Smooth muscle cell (in vitro differentiated cells): ENCODE results near the gene TRAP1. TPM values are rescaled to one million over a fixed set of nuclear protein-coding genes. Genes with fewer than 3 reads are reported as not detected.

Source experiments
- DNase-seq: peaks from one replicate; lab custom pipeline; 2025; ENCODE audit not compliant: unreplicated experiment; lab: John Stamatoyannopoulos, UW
- H2AFZ ChIP-seq: fragments of 200-600 bp; sonication (generic); 2 replicates; pipeline ENCODE4 v1.6.0; 2016; ENCODE audit warnings: antibody characterized with exemption, low read depth, mild to moderate bottlenecking
- H3F3A ChIP-seq: fragments of 200-600 bp; sonication (generic); 2 replicates; pipeline ENCODE4 v1.6.0; 2017; ENCODE audit warnings: antibody characterized with exemption, low read depth
- H3K27ac ChIP-seq: fragments of 200-600 bp; sonication (generic); 2 replicates; pipeline ENCODE4 v1.5.1; 2016; ENCODE audit warnings: low read depth, mild to moderate bottlenecking
- H3K27me3 ChIP-seq: fragments of 200-600 bp; sonication (generic); 2 replicates; pipeline ENCODE4 v1.6.1; 2016; ENCODE audit warnings: low read depth, mild to moderate bottlenecking
- H3K36me3 ChIP-seq: fragments of 200-600 bp; sonication (generic); 2 replicates; pipeline ENCODE4 v1.5.1; 2016; ENCODE audit warnings: low read depth
- H3K4me1 ChIP-seq: fragments of 200-600 bp; sonication (generic); 2 replicates; pipeline ENCODE4 v1.5.1; 2016; ENCODE audit warnings: low read depth
- H3K4me2 ChIP-seq: fragments of 200-600 bp; sonication (generic); 2 replicates; pipeline ENCODE4 v1.6.0; 2016; ENCODE audit warnings: mild to moderate bottlenecking
- H3K4me3 ChIP-seq: fragments of 200-600 bp; sonication (generic); 2 replicates; pipeline ENCODE4 v1.5.1; 2016; ENCODE audit warnings: mild to moderate bottlenecking
- H3K79me2 ChIP-seq: fragments of 200-600 bp; sonication (generic); 2 replicates; pipeline ENCODE4 v1.6.0; 2016; ENCODE audit warnings: low read depth, mild to moderate bottlenecking
- H3K9ac ChIP-seq: fragments of 200-600 bp; sonication (generic); 2 replicates; pipeline ENCODE4 v1.6.0; 2016; ENCODE audit warnings: low read depth
- H3K9me3 ChIP-seq: fragments of 200-600 bp; sonication (generic); replicated peaks from 2 replicates; pipeline ENCODE4 v1.5.1; 2016; ENCODE audit warnings: low read depth
- H4K20me1 ChIP-seq: fragments of 200-600 bp; sonication (generic); 2 replicates; pipeline ENCODE4 v1.6.0; 2016; ENCODE audit warnings: low read depth
- CTCF ChIP-seq: fragments of 200-600 bp; sonication (generic); IDR thresholded peaks from 2 replicates; pipeline ENCODE4 v1.5.1; 2017; ENCODE audit warnings: borderline replicate concordance, mild to moderate bottlenecking, antibody characterized with exemption; ENCODE audit not compliant: insufficient read depth, poor library complexity, severe bottlenecking
- WGBS: methylation state at CpG from one replicate; pipeline ENCODE4 v1.1.7; 2016; ENCODE audit warnings: low lambda C conversion rate; 5-methylcytosine and 5-hydroxymethylcytosine counted together
- polyA plus RNA-seq: library from polyadenylated mRNA; unstranded; fragments of >200 nt; fragmentation: Nextera tagmentation; extraction: Ambion mirVana; gene quantifications from 2 replicates; pipeline ENCODE4 v1.2.1, GENCODE V29; 2016
- total RNA-seq: library from RNA; depleted of rRNA; stranded (reverse); fragments of >200 nt; gene quantifications from 2 replicates; pipeline ENCODE4 v1.2.3, GENCODE V29; 2014

The TRAP1 gene
- total and polyA plus RNA-seq, 2 experiments from 2014 or later: 37.7 to 46.6 TPM

GRCh38 chr16:3729161-3730112 is 12.1 kb upstream of the TRAP1 start:
- 96% methylated on average over 42 of the region's 49 CpGs for whole genome bisulfite sequencing
- no peak overlapping the region for H3K4me2 ChIP-seq
- peaks cover 17% of the 10 kb centered on the region for H4K20me1 ChIP-seq
- H2AFZ ChIP-seq: no peak overlapping the region
- TF ChIP-seq CTCF: no peak
- no peaks in the 10 kb centered on the region for H3K36me3 ChIP-seq
- H3K79me2 ChIP-seq: no peaks in the 10 kb centered on the region
- no peak overlapping the region for H3K9ac ChIP-seq
- H3K27ac ChIP-seq: no peak overlapping the region
- no peaks in the 10 kb centered on the region for H3K9me3 ChIP-seq
- no peaks in the 10 kb centered on the region for H3K4me1 ChIP-seq
- H3K27me3 ChIP-seq: no peaks in the 10 kb centered on the region
- no peak for DNase-seq
- no peak overlapping the region for H3K4me3 ChIP-seq
- no peaks in the 10 kb centered on the region for H3F3A ChIP-seq

- no peaks in the 10 kb centered on the region for H3K27me3 ChIP-seq
- WGBS: 97% methylated on average over 31 of the region's 31 CpGs
- no peaks in the 10 kb centered on the region for H3K4me1 ChIP-seq
- no peak overlapping the region for H3K9ac ChIP-seq
- no peaks in the 10 kb centered on the region for H3K79me2 ChIP-seq
- DNase-seq: no peak
- no peaks in the 10 kb centered on the region for H3F3A ChIP-seq
- H4K20me1 ChIP-seq: peaks cover 17% of the 10 kb centered on the region
- no peak overlapping the region for H3K4me2 ChIP-seq
- H3K4me3 ChIP-seq: no peak overlapping the region
- no peak for TF ChIP-seq CTCF
- H3K9me3 ChIP-seq: no peaks in the 10 kb centered on the region
- H2AFZ ChIP-seq: no peak overlapping the region
- no peak overlapping the region for H3K27ac ChIP-seq
- H3K36me3 ChIP-seq: no peaks in the 10 kb centered on the region
Observed at GRCh38 chr16:3728424-3729160, 11.3 kb upstream of the TRAP1 start.

GRCh38 chr16:3727806-3728381 is 10.6 kb upstream of the TRAP1 start:
- H3K79me2 ChIP-seq: no peaks in the 10 kb centered on the region

More at GRCh38 chr16:3727806-3728381, 10.6 kb upstream of the TRAP1 start:
- no peaks in the 10 kb centered on the region for H3K4me1 ChIP-seq
- H3K4me2 ChIP-seq: no peak overlapping the region
- H3K4me3 ChIP-seq: no peak overlapping the region
- DNase-seq: no peak
- 97% methylated on average over 21 of the region's 21 CpGs for WGBS
- H3F3A ChIP-seq: no peaks in the 10 kb centered on the region
- H3K27me3 ChIP-seq: no peaks in the 10 kb centered on the region
- H3K36me3 ChIP-seq: no peaks in the 10 kb centered on the region
- no peak overlapping the region for H2AFZ ChIP-seq
- H3K9ac ChIP-seq: no peak overlapping the region
- H3K27ac ChIP-seq: no peak overlapping the region
- H4K20me1 ChIP-seq: peaks cover 17% of the 10 kb centered on the region
- no peak for TF ChIP-seq CTCF
- H3K9me3 ChIP-seq: no peaks in the 10 kb centered on the region
